Vagina (tissue), 2 donors: Measurements from ENCODE around the gene SLC24A3. TPM values are rescaled to one million over a fixed set of nuclear protein-coding genes. Genes with fewer than 3 reads are reported as not detected.
"Not testable (repeated sequence)": the region's sequence is repeated elsewhere in the genome, so short reads cannot be mapped to it uniquely, and the experiment has no call there.

ENCODE experiments used
- DNase-seq, 2 donors: peaks; one replicate each; pipeline ENCODE4 v3.0.0-alpha.2; 2017; ENCODE audit errors: extremely low spot score in 2 of 2
- H3K27ac ChIP-seq: fragments of 200-600 bp; sonication (generic); one replicate; pipeline ENCODE4 v1.5.1; 2019
- H3K27me3 ChIP-seq: fragments of 200-600 bp; sonication (generic); one replicate; pipeline ENCODE4 v1.5.1; 2019
- H3K36me3 ChIP-seq, 2 donors: fragments of 200-600 bp; sonication (generic); one replicate each; pipeline ENCODE4 v1.5.1; 2017 to 2019
- H3K4me1 ChIP-seq: fragments of 200-600 bp; sonication (generic); one replicate; pipeline ENCODE4 v1.5.1; 2019
- H3K4me3 ChIP-seq, 2 donors: fragments of 200-600 bp; sonication (generic); 1 replicate in 1 of 2; 2 replicates in 1 of 2; pipeline ENCODE4 v1.5.1; 2016 to 2019
- H3K9me3 ChIP-seq: fragments of 200-600 bp; sonication (generic); one replicate; pipeline ENCODE4 v1.5.1; 2019
- POLR2A ChIP-seq, 2 donors: fragments of 450-650 bp; IDR thresholded peaks; one replicate each; pipeline ENCODE4 v1.6.1; 2017; ENCODE audit warnings: antibody characterized with exemption in 2 of 2, mild to moderate bottlenecking in 2 of 2, moderate library complexity in 2 of 2
- POLR2AphosphoS5 ChIP-seq, 2 donors: sonication (generic); formaldehyde crosslinking; IDR thresholded peaks; one replicate each; pipeline ENCODE4 v1.9.0; 2017; ENCODE audit warnings: antibody characterized with exemption in 2 of 2, mild to moderate bottlenecking in 2 of 2, low read depth in 1 of 2; ENCODE audit not compliant: insufficient read depth in 1 of 2
- intact Hi-C: fragments of 100-400 bp; cut with DNase I; formaldehyde crosslinking; loops from one replicate; pipeline ENCODE4 v1.15.1; 2023
- total RNA-seq: library from RNA; depleted of rRNA; stranded (reverse); fragments of >200 nt; gene quantifications from one replicate; pipeline ENCODE4 v1.2.3, GENCODE V29; 2016
- TF ChIP-seq, protein P1 (sequence below), 3 experiments: fragments of 450-650 bp in 2 of 3; fragments of 200-600 bp in 1 of 3; sonication (generic) in 1 of 3; IDR thresholded peaks; one replicate each; pipeline ENCODE4 v1.5.1; 2017 to 2019; ENCODE audit warnings: antibody characterized with exemption in 3 of 3, mild to moderate bottlenecking in 2 of 3, moderate library complexity in 2 of 3

SLC24A3 gene
- total RNA-seq, 1 donor from 2014 or later = 12.3 TPM

DNA sequence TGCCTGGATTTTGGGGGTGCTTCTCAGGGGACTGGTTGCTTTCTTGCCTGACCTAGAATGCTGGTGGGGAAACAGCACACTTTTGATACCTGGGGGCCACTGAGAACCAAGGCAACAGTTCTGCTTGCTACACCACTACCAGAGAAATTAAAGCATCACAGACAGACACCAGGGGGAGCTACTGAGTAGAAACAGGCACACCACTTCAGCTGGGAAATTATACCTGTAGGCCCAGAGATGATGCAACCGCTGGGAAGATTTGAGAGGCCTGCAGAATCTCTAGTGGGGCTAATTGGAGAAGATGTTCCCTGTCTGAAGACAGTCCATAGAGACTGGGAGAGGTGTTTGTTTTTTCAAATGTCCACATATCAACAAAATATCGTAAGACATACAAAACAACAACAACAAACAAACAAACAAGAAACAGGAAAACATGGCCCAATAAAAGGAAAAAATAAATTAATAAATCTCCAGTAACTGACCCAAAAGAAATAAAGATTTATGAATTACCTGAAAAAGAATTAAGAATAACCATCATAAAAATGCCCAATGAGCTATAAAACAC, 416.2 kb downstream of the SLC24A3 start:
- DNase-seq = no peak
- Histone ChIP-seq H3K27ac (no peak overlapping the region), H3K4me3 (no peak overlapping the region), H3K9me3 (no peaks in the 10 kb centered on the region), H3K27me3 (no peaks in the 10 kb centered on the region), H3K36me3 (no peaks in the 10 kb centered on the region), H3K4me1 (no peaks in the 10 kb centered on the region)
- intact Hi-C loops = no loop called here
- TF ChIP-seq POLR2AphosphoS5 (IDR thresholded peaks at IDR 0.05; ENCODE audit: insufficient read depth in 1 of 2, low read depth in 1 of 2) = no peak
- no peak for TF ChIP-seq POLR2A (IDR thresholded peaks at IDR 0.05)
- TF ChIP-seq, protein P1, sequence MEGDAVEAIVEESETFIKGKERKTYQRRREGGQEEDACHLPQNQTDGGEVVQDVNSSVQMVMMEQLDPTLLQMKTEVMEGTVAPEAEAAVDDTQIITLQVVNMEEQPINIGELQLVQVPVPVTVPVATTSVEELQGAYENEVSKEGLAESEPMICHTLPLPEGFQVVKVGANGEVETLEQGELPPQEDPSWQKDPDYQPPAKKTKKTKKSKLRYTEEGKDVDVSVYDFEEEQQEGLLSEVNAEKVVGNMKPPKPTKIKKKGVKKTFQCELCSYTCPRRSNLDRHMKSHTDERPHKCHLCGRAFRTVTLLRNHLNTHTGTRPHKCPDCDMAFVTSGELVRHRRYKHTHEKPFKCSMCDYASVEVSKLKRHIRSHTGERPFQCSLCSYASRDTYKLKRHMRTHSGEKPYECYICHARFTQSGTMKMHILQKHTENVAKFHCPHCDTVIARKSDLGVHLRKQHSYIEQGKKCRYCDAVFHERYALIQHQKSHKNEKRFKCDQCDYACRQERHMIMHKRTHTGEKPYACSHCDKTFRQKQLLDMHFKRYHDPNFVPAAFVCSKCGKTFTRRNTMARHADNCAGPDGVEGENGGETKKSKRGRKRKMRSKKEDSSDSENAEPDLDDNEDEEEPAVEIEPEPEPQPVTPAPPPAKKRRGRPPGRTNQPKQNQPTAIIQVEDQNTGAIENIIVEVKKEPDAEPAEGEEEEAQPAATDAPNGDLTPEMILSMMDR (IDR thresholded peaks at IDR 0.05) = peak in 1 of 3 experiments; percentile 43

DNA sequence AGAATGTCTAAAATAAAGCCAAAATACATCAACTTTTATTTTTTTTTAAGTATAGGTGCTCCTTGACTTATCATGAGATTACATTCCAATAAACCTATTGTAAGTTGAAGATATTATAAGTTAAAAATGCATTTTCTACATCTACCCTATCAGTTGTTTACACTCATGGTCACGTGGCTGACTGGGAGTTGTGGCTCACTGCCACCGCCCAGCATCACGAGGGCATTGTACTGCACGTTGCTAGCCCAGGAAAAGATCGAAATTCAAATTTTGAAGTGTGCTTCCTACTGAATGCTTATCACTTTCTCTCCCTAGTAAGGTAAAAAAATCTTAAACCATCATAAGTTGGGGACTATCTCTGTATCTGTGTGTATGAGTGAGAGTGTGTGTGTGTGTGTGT, 419.0 kb downstream of the SLC24A3 start:
- Histone ChIP-seq H3K4me3 (no peak overlapping the region), H3K36me3 (no peaks in the 10 kb centered on the region), H3K27me3 (no peaks in the 10 kb centered on the region), H3K27ac (no peak overlapping the region), H3K4me1 (no peaks in the 10 kb centered on the region), H3K9me3 (no peaks in the 10 kb centered on the region)
- TF ChIP-seq, protein P1 (IDR thresholded peaks at IDR 0.05) = no peak
- TF ChIP-seq POLR2AphosphoS5 (IDR thresholded peaks at IDR 0.05; ENCODE audit: insufficient read depth in 1 of 2, low read depth in 1 of 2) = no peak
- no peak for TF ChIP-seq POLR2A (IDR thresholded peaks at IDR 0.05)
- DNase-seq = no peak
- intact Hi-C loops = no loop called here

DNA sequence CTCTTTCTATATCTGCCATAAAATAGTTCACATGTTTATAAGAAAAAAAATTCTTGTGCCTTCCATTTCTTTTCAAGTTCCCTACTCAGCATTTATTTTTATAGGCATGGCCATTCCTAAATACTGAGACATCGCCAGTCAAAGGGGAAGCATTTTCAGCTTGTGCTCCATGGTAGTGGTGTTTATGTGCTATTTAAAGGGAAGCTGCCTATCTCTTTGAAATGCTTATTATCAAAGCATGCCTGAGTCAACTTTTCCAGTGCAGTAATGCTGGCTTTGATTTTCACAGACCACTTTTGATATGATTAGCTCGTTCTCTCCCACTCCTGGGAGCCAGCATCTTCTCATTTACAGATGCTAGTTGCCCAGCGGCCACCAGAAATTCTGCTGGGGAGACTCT, 421.5 kb downstream of the SLC24A3 start:
- DNase-seq = peak in 1 of 2 donors; percentile 6

DNA sequence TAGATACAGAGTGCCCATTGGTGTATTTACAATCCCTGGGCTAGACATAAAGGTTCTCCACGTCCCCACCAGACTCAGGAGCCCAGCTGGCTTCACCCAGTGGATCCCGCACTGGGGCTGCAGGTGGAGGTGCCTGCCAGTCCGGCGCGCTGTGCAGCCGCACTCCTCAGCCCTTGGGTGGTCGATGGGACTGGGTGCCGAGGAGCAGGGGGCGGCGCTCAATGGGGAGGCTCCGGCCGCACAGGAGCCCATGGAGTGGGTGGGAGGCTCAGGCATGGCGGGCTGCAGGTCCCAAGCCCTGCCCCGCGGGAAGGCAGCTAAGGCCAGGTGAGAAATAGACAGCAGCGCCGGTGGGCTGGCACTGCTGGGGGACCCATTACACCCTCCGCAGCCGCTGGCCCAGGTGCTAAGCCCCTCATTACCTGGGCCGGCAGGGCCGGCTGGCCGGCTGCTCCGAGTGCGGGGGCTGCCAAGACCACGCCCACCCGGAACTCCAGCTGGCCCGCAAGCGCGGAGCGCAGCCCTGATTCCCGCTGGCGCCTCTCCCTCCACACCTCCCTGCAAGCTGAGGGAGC, 427.1 kb downstream of the SLC24A3 start:
- intact Hi-C loops, H3K27ac ChIP-seq, H3K9me3 ChIP-seq, H3K4me1 ChIP-seq, DNase-seq, H3K4me3 ChIP-seq, H3K36me3 ChIP-seq, H3K27me3 ChIP-seq: not testable (repeated sequence)

More for the DNA sequence above, 421.5 kb downstream of the SLC24A3 start:
- no peaks in the 10 kb centered on the region for H3K36me3 ChIP-seq
- no peaks in the 10 kb centered on the region for H3K4me1 ChIP-seq
- H3K9me3 ChIP-seq = no peaks in the 10 kb centered on the region
- intact Hi-C loops = no loop called here
- H3K4me3 ChIP-seq = no peak overlapping the region
- no peak overlapping the region for H3K27ac ChIP-seq
- no peak for TF ChIP-seq POLR2AphosphoS5 (IDR thresholded peaks at IDR 0.05; ENCODE audit: insufficient read depth in 1 of 2, low read depth in 1 of 2)
- no peak for TF ChIP-seq POLR2A (IDR thresholded peaks at IDR 0.05)
- TF ChIP-seq, protein P1 (IDR thresholded peaks at IDR 0.05) = no peak
- H3K27me3 ChIP-seq = no peaks in the 10 kb centered on the region

DNA sequence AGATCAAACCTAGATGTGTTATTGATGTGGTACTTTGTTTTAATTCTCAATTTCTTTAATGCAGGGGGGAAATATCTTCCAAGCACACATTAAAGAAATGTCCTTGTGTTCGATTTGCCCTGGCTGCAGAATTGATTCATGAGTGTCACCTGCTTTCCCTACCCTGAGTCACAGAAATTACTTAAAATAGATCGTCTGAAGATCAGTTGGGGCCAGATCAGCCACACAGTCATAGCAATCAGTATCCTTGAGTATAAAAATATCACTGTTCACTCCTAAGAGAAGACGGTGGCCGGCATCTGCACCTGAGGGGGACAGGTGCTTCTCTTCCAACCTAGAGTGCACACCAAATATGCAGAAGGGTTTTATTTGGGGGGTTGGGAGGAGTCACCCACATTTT, 430.4 kb downstream of the SLC24A3 start:
- TF ChIP-seq, protein P1 (IDR thresholded peaks at IDR 0.05) = no peak
- no peak for TF ChIP-seq POLR2A (IDR thresholded peaks at IDR 0.05)
- TF ChIP-seq POLR2AphosphoS5 (IDR thresholded peaks at IDR 0.05; ENCODE audit: insufficient read depth in 1 of 2, low read depth in 1 of 2) = no peak
- intact Hi-C loops = no loop called here

More for the DNA sequence above, 430.4 kb downstream of the SLC24A3 start:
- H3K4me1 ChIP-seq = no peaks in the 10 kb centered on the region
- peak in 1 of 2 donors; percentile 18 for DNase-seq
- H3K9me3 ChIP-seq = no peaks in the 10 kb centered on the region
- no peak overlapping the region for H3K4me3 ChIP-seq
- no peaks in the 10 kb centered on the region for H3K36me3 ChIP-seq
- no peak overlapping the region for H3K27ac ChIP-seq
- H3K27me3 ChIP-seq = no peaks in the 10 kb centered on the region
